GM12864 (cell line): ENCODE data around the gene DDX49.
"Not testable (repeated sequence)": the region's sequence is repeated elsewhere in the genome, so short reads cannot be mapped to it uniquely, and the experiment has no call there.

Experiments
- DNase-seq: peaks from one replicate; pipeline ENCODE4 v3.0.0-alpha.2; 2011; ENCODE audit warnings: low read depth
- H3K4me3 ChIP-seq: 2 replicates; pipeline ENCODE4 v1.5.1; 2011; ENCODE audit warnings: mild to moderate bottlenecking, low read depth, low read length, control low read depth
- CTCF ChIP-seq: IDR thresholded peaks from 2 replicates; pipeline ENCODE4 v1.5.1; 2011; ENCODE audit warnings: low read depth, mild to moderate bottlenecking, moderate library complexity, low read length, control low read depth, inconsistent platforms; ENCODE audit errors: missing control alignments

Gene DDX49

GRCh38 chr19:18946335-18946734, 26.8 kb downstream of the DDX49 start:
- DNase-seq, result no peak
- TF ChIP-seq CTCF, result no peak

GRCh38 chr19:18946918-18947317, 27.4 kb downstream of the DDX49 start:
- TF ChIP-seq CTCF, result no peak
- DNase-seq, result no peak
- no peak overlapping the region for H3K4me3 ChIP-seq

More at GRCh38 chr19:18946335-18946734, 26.8 kb downstream of the DDX49 start:
- no peak overlapping the region for H3K4me3 ChIP-seq

GRCh38 chr19:18948075-18948975, 28.8 kb downstream of the DDX49 start:
- no peak overlapping the region for H3K4me3 ChIP-seq
- no peak for DNase-seq
- TF ChIP-seq CTCF, result no peak

GRCh38 chr19:18948976-18949356, 29.5 kb downstream of the DDX49 start:
- TF ChIP-seq CTCF, result no peak
- no peak overlapping the region for H3K4me3 ChIP-seq
- DNase-seq, result no peak

GRCh38 chr19:18949858-18950257, 30.3 kb downstream of the DDX49 start:
- no peak for TF ChIP-seq CTCF
- no peak overlapping the region for H3K4me3 ChIP-seq
- DNase-seq, result no peak

- no peak for TF ChIP-seq CTCF
- DNase-seq, result no peak
- H3K4me3 ChIP-seq, result no peak overlapping the region
Observed at GRCh38 chr19:18951721-18952281, 32.3 kb downstream of the DDX49 start.

- not testable (repeated sequence) for H3K4me3 ChIP-seq, DNase-seq
Observed at GRCh38 chr19:18952364-18953003, 33.0 kb downstream of the DDX49 start.
